Dermis blood vessel endothelial cell (primary cell): Measurements from ENCODE around the gene PLAAT5. TPM values are rescaled to one million over a fixed set of nuclear protein-coding genes. Genes with fewer than 3 reads are reported as not detected.

Experiments used
- DNase-seq: peaks from one replicate; pipeline ENCODE4 v3.0.0; 2010
- total RNA-seq: library from RNA; depleted of rRNA; stranded (reverse); fragments of >200 nt; gene quantifications from 2 replicates; pipeline ENCODE4 v1.2.3, GENCODE V29; 2014

The PLAAT5 gene
- total RNA-seq, 1 donor from 2014 or later: not detected

DNA sequence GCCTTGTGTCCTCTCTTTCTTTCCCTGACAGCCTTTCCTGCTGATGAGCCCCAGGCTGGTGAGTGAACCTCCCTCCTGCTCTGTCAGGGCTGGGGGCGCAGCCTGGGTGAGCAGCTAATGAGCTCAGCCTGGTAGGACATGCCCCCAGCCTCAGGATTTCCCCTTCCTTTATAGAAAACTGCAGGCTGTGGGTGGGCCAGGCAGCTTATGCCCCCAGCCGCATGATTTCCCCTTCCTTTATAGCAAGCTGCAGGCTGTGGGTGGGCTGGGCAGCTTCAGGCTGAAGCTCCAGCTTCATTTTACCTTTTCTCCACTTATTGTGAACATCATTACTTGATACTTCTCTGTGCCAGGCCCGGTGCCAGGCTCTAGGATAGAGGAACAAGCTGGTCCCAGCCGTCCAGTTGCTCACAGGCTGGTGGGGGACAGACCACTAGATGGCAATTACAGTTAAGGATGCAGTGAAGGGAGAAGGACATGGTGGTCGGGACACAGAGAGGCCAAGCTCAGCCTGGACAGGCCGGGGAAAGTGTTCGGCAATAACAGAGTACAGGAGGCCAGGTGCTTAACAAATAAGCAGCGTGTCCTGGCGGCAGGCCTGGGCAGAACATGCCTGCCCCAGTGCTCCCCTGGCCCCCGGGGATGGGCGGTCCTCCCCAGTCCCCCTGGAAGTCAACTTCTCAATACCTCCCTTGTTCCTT is 20.2 kb upstream of the PLAAT5 start:
- no peak for DNase-seq

DNA sequence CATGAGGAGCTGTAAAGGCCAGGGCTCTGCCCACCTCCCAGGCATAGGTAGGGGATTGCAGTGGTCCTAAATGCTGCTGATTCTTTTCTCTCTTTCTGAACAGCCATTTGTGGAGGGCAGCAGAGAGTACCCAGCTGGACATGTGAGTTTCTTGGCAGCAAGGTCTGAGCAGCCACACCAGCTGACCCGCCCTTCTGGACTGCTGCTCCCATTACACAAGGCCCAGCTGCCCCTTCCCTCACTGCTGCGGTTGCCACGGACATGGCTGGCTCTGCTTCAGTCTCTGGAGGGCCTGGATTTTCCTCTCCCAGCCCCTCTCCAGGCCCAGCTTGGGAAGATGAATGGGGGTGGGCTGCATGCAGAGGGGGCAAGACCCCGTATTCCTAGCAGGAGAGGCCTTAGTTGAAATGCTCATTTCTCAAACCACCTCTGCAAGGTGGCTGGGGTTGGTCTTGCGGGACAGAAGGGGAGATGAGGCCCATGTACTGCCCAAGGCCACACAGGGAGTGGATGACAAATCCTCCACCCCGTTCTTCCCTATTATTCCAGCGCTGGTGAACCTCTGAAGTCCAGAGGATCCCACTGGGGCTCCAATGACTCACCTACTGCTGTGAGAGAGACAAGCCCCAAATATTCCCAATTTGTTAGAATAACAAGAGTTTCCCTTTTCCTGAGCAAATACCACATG is 19.5 kb upstream of the PLAAT5 start:
- no peak for DNase-seq

DNA sequence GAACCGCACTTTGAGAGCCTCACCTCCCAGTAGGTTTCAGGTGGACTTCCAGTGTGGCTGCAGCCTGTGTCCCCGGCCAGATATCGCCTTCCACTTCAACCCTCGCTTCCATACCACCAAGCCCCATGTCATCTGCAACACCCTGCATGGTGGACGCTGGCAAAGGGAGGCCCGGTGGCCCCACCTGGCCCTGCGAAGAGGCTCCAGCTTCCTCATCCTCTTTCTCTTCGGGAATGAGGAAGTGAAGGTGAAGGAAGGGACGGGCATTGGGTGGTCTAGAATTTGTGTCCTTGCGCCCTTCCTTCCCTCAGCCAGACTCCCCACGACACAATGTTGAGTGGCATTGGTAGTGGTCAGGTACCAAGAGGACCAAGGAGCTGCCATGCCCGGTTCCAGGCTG is 17.8 kb upstream of the PLAAT5 start:
- DNase-seq: no peak

DNA sequence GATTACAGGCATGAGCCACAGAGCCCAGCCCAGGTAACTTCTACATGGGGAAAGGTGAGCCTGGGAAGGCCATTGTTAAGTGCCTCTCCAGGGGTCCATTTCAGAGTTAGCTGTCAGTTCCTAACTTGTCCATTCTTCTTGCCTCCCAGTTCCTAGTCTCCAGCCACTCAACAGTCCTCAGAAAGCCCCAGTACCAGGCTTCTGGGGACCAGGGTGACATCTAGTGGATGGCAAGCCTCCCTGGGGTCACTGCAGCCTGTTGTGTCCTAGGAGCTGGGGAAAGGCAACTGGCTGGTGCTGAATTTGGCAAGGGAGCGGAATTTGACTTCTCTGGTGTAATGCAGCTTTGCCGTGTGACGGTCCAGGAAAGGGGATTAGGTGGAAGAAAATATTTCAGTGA is 17.0 kb upstream of the PLAAT5 start:
- peak; percentile 24 for DNase-seq

GRCh38 chr11:63507511-63507910 is 16.5 kb upstream of the PLAAT5 start:
- DNase-seq: no peak

DNA sequence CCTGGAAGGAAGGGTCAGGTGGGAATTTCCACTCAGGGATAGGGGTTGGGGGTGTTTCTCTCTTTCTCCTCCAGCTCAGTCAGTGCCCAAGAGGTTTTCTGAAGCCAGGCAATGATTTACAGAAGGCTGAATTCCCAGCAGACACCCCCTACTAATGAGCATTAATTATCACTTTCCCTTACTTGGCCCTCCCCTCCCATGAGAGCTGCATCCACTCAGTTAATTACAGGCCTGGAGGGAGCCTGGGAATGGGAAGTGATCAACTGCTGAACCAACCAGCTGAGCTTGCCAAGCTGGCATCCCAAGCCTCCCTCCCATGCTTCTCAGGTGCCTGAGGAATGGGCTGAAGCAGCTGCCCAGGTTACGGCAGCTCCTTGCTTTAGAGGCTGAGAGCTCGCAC is 15.9 kb upstream of the PLAAT5 start:
- DNase-seq: no peak

DNA sequence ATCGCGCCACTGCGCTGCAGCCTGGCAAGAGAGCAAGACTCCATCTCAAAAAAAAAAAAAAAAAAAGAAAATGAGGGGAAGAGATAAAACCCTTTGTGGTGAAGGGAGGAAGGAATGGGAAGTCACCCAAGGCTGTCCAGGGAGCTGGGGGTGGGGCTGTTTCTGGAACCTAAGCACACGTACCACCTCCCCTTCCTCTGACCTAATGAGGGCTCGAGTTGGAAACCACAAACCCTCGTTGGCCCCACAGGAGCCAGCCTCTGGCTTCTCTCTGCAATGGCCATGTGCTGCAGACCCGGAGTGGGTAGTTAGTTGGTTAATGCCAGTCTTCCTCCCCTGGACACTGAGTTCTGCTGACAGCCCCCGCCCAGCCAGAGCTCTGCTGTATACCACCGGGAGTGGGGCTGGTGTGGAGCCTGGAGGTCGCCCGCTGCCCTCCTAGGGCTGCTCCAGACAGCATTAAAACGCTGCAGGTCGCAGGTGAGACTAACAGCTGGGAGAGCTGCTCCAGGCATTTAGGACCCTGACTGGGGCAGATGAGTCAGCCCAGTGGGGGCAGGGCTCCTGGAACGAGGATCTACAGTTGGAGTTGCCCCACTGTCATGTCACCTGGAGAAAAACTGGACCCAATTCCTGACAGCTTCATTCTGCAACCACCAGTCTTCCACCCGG is 15.0 kb upstream of the PLAAT5 start, which contains the start of gene LGALS12:
Gene LGALS12, plus strand, starts transcription at position 228 of the 672 bp plus-strand sequence. Its CDS starts 375 bp downstream, at position 603.
- DNase-seq: no peak

DNA sequence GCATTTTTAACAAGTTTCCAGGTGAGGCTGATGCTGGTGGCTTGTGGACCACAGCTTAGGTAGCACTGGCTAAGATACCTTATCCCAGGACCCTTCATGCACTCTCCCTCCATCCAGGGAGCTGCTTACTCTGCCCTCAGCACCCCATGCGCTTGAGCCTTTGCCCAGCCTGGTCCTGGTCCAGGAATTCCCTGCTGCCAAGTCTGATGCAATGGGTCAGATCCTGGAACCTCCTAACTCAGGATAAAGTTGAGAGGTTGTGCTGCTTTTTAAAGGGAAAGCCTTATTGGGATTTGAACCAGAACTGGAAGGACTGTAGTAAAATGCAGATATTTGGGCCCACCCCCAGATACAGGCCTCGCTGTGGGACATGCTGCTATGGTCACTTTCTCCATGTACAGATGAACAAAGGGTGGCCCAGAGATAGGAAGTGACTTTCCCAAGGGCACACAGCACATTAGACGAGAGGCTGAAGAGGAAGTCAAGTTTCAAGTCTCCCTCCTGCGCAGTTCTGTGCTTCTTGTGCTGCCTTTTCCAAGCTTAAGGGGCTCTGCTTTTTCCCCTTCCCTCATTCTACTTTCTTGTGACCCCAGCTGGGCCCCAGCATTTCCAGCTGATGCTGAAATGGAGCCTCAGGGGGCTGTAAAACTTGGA is 14.1 kb upstream of the PLAAT5 start:
- no peak for DNase-seq

DNA sequence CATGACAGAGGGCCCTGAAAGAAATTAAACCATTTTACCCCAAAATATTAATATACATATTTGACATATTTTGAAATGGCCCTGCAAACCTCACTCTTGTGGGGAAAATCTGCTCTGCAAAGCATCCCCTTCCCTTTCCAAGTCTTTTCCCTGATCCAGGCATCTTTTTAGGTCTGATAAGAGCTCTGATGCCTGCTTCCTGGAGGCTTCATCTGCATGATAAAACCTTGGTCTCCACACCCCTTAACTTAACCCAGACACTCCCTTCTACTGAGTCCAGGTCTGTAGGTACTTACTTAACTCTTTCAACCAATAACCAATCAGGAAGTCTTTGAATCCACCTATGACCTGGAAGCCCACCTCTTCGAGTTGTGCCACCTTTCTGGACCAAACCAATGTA is 13.1 kb upstream of the PLAAT5 start:
- DNase-seq: no peak

GRCh38 chr11:63503492-63503891 is 12.5 kb upstream of the PLAAT5 start:
- DNase-seq: no peak

DNA sequence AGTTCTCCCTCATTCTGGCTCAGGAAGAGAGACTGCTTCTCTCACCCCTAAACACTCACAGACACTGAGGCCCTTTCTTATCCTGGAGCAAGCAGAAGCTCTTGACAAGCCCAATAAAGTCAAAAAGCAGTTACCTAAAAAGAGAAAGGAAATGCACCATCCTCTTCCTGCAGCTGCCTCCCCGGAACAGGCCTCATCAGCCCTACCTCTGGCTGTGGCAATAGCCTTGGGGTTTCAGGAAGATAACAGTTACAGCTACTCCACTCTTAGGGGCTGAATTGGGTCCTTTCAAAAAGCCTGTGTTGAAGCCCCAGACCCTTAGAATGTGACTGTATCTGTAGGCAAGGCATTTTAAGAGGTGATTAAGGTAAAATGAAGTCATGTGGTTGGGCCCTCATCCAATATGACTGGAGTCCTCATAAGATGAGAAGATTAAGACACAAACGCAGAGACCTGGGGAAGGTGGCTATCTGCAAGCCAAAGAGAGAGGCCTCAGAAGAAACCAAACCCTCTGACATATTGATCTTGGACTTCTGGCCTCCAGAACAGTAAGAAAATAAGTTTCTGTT is 11.4 kb upstream of the PLAAT5 start:
- DNase-seq: no peak

GRCh38 chr11:63501236-63501635 is 10.3 kb upstream of the PLAAT5 start:
- DNase-seq: no peak

GRCh38 chr11:63499874-63500273 is 8.9 kb upstream of the PLAAT5 start:
- no peak for DNase-seq

GRCh38 chr11:63494975-63495374 is 4.0 kb upstream of the PLAAT5 start:
- DNase-seq: no peak

DNA sequence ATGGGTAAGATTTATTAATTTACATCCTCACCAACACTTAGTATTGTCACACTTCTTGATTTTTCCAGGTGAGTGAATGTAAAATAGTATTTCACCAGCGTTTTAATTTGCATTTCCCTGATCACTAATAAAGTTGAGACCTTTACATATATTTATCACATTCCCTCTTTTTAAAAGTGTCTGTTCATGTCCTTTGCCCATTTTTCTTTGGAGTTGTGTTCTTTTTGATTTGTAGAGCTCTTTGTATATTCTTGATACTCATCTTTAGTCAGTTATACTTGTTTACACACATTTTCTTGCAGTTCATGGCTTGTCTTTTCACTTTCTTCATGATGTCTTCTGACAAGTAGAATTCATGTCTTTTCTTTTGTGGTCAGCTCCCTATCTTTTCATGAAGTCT is 2.2 kb upstream of the PLAAT5 start:
- DNase-seq: no peak

DNA sequence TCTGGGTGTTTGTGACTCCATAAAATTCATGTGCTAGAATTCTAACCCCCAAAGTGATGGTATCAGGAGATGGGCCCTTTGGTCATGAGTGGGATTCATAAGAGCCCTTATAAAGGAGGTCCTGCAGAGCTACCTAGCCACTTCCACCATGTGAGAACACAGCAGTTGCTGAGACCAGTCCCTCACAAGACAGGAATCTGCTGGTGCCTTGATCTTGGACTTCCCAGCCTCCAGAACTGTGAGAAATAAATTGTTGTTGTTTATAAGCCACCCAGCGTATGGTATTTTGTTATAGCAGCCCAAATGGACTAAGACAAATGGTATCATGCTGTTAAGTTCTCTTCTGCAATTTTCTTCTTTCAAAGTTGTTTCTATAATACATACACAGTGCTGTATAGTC is 1.5 kb upstream of the PLAAT5 start:
- no peak for DNase-seq

- no peak for DNase-seq
Measured at GRCh38 chr11:63491636-63492372, 837 bp upstream of the PLAAT5 start.

GRCh38 chr11:63491240-63491587 is 247 bp upstream of the PLAAT5 start:
- no peak for DNase-seq

GRCh38 chr11:63489879-63490278 is 1.1 kb downstream of the PLAAT5 start:
- peak; percentile 42 for DNase-seq

DNA sequence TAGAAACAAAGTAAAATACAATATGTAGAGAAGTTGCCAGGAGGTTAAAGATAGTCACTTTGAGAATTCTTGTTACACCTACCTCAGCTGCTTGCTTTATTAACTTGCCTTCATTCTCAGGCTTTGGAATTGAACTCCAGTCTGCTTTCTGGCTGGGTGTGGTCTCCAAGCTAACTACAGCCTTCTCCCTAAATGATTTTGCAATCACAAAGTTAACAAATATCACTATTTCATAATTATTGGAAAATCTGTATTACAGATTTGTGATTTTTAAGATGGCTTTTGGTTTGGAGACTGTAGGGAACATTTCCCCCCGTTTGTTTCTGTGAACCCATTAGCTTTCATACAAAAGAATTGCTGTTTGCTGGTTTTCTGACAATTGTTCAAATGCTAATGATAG is 2.2 kb downstream of the PLAAT5 start:
- no peak for DNase-seq

GRCh38 chr11:63485777-63486176 is 5.2 kb downstream of the PLAAT5 start:
- DNase-seq: no peak

DNA sequence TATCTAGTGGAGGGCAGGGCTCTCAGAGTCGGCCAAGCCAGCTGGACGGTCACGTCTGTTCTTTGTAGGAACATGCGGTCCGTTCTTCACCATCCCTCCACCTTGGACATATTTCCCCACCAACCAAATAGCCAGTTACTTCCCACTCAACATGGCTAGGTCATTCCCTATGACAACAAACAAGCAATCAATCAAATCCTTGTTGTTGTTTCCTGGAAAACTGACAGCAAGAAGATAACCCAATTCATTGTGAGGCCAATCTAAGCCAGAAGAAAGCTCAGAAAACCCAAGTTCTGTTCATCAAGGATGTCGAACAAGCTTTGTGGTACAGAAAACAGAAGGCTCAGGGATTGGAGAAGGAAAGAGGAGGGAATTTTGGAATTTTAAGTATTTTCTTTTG is 10.9 kb downstream of the PLAAT5 start:
- no peak for DNase-seq
